Mucosa of gallbladder (tissue), 1 donor: ENCODE results near the gene TSR3. TPM values are rescaled to one million over a fixed set of nuclear protein-coding genes. Genes with fewer than 3 reads are reported as not detected.

Experiments
- DNase-seq: peaks from one replicate; pipeline ENCODE4 v3.0.0-alpha.2; 2020; ENCODE audit warnings: low spot score
- total RNA-seq: library from RNA; stranded (reverse); gene quantifications from one replicate; pipeline ENCODE4 v1.2.1, GENCODE V29; 2021
- donor health status: DM: no; HTN: no; CAD: no.

Gene TSR3
- total RNA-seq, 1 donor from 2014 or later = 51.2 TPM

- no peak for DNase-seq
Measured at GRCh38 chr16:1378087-1378803, 26.6 kb upstream of the TSR3 start.

DNA sequence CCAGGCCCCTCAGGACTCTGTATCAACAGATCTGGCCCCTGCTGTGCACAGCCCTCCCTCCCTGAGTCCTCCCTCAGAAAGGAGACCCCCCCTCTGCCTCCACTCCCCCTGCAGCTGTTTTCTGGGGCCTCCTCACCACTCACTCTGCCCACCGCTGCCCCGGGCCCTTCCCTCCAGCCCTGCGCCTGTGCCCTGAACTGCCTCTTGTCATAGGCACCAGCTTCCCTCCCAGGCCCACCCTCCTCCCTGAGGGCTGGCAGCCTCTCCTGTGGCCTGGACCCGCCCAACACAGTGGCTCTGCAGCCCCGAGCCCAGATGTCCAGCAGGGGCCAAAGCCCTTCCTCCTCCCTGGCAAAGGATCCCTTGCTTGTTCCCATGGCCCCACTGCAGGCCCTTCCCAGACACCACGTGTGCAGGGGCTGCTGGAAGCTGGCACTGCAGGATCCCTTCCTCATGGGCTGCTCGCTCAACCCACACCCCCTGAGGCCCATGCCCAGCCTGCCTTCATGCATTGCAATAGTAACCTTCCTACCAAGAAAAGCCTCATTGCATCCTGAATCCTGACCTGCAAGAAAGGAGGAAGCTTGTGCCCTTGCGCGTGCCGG, 25.8 kb upstream of the TSR3 start:
- no peak for DNase-seq

- DNase-seq = no peak
Measured at GRCh38 chr16:1375741-1376410, 24.2 kb upstream of the TSR3 start.

DNA sequence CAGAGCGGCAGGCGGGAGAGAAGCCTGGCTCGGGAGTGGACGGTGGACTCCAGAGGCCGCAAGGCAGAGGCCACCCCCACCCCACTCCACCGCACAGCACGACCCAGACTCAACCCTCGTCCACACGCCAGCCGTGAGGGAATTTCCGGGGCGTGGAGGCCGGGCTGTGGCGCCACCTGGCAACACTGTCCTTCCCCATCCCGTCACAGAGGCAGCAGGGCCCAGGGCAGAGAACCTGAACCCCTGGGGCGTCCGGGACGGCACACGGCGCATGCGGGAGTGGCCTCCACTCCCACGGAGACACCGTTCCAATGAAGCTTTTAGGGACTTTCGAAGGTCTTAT, 23.6 kb upstream of the TSR3 start:
- no peak for DNase-seq

DNA sequence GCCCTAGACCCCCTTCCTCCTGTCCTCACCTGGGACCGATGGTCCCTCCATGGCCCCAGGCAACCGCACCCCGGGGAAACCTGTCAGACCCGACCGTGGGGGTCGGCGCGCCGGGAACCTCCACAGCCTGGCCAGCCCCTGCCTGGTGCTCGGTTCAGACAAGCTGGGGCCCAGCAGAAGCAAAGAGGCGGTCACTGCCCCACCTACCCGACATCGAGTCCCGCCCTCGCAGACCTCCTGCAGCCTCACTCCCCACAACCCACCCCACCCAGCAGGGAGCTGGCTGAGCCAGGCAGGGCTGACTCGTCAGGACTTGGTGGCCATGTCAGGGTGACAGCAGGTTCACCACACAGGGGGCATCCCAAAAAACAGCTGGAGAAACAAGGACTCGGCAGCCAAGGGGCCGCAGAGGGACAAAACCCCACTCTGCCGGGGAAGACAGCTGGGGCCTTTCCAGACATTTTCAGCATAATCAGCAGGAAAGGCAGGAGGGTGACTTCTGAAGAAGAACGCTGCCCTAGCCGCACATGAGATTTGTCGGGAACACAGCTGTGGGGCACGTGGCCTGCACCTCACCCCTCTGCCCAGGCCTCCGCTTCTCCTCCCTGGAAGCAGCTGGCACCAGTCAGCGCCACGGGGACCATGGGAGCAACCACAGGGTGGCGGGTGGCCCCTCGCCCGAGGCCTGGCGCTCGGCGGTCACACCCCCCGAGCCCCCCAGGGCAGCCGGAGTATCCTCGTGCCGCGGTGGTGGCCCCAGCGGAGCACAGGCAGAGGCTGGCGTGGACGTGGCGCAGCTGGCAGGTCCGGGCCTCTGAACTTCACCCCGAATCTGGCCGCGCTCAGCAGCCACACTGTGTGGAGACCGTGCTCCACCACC, 23.0 kb upstream of the TSR3 start:
- DNase-seq = no peak

GRCh38 chr16:1372292-1372950, 20.7 kb upstream of the TSR3 start:
- no peak for DNase-seq

GRCh38 chr16:1371054-1371978, 19.6 kb upstream of the TSR3 start:
- DNase-seq = no peak

DNA sequence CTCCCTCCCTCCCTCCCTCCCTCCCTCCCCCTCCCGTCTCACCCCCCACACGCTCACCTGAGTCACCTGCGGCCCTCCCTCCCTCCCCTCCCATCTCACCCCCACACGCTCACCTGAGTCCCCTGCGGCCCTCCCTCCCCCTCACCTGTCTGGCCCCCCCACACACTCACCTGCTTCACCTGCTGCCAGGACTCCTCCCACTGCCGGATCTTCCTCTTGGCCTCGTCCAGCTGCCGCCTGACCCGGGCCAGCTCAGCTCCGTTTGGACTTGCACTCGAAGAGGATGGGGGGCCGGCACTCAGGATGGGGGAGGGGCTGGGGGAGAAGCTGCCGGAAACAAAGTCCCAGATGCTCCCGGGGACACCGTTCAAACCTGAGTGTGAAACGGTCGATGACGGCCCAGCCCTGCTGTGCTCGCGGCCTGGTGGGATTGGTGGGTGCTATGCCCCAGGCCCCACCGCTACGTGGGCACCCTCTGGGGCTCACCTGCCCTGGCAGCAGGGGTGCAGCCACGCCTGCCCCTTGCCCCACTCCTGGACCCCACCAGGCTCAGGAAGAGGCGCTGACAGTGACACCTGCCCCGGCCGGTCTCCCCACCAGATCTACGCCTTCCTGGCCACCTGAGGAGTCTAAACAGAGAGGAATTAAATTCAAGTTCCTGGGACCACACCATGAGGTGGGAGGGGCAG, 16.0 kb upstream of the TSR3 start:
- no peak for DNase-seq

DNA sequence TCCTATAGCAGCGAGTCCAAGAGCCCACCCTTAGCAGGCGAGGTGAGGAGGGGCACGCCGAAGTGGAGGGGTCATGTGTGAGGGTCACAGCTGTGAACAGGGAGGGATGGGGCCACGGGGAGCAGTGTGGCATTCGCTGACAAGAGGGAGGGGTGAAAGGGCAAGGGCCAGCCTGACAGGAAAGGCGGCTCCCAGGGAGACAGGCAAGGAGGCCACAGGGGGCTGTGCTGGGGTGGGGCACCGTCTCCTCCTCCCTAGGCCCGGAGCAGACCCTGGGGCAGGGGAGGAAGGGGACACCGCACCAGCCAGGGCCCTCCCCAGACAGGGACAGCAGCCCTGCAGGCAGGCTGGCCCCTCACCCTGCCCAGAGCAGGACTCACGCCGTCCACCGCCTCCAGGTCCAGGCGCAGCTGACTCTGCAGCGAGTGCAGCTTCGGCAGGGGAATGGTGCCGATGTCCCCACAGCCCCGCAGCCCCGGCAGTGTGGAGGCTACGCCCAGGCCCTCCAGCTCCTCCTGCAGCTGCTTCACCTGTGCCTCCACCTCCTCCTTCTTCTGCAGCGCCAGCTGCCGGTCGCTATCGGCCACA, 15.1 kb upstream of the TSR3 start:
- no peak for DNase-seq

DNA sequence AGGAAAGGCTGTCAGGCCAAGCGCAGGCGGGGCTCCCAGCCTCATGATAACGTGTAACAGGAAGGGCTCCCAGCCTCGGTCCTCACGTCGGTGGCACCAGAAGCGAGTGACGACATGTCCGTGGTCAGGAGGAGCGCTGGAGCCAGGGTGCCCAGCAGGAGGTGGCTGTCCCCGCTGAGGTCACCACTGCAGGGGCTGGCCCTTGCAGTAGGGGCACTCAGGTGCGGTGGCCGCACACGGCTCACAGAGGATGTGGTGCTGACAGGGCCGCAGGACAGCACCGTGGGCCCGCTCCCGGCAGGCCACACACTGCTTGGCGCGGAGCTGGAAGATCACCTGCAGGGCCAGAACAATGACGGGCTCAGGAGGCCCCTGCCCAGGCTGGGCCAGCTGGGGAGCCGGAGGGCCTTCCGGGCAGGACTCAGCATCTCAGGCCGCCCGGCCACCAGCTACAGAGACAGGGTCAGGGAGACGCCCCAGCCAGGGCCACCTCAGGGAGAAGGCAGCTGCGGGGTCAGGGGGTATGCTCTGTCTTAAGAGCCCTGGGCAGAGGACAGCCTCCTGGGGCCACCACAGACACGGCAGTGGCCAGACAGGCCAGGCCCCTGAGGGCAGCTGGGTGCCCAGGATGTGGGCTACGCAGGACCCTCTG, 14.5 kb upstream of the TSR3 start:
- no peak for DNase-seq

GRCh38 chr16:1364510-1364909, 12.8 kb upstream of the TSR3 start:
- no peak for DNase-seq

- DNase-seq = no peak
Measured at GRCh38 chr16:1363501-1364041, 11.9 kb upstream of the TSR3 start.

- DNase-seq = no peak
Measured at GRCh38 chr16:1362807-1363206, 11.1 kb upstream of the TSR3 start.

DNA sequence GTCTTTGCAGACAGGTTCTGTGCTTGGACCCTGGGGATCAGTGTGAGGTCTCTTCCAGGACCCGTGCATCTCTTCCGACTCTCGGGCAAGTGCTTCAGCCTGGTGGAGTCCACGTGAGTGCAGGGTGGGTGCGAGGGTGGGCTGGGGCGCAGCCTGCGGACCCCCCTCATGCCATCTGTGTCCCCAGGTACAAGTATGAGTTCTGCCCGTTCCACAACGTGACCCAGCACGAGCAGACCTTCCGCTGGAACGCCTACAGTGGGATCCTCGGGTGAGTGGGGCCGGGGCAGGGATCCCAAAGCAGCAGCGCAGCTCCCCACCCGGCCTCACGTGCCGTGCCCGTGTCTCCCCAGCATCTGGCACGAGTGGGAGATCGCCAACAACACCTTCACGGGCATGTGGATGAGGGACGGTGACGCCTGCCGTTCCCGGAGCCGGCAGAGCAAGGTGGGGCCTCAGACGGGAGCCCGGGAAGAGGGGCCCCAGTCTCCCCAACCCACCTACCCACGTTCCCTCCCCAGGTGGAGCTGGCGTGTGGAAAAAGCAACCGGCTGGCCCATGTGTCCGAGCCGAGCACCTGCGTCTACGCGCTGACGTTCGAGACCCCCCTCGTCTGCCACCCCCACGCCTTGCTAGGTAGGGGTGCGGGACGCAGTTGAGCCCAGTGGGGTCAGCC, 10.1 kb upstream of the TSR3 start:
- no peak for DNase-seq

DNA sequence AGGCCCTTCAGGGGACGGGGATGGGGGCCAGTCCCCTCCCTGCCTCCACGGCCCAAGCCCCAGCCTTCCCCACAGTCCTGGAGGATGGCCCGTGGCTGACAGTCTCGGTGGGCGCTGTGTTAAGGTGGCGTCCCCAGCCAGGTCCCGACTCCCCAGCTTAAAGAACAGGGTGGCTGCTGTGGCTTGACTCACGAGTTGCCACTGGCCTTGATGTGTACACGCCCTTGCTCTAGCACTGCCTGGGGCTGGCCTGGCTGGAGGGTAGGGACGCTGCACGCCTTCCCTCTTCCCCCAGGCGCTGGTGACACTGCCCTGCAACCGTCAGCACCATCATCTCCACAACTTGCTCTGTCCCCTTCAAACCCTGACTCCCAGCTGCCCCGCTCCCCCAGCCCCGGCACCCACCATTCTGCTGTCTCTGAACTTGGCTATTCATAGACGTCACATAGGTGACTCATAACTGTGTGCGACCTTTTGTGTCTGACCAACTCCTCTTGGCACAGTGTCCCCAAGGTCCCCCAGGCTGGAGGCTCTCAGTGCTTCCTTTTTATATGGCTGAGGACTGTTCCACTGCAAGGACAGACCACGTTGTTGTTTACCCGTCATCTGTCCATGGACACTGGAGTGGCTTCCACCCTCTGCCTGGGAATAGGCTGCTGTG, 6.4 kb upstream of the TSR3 start:
- DNase-seq = no peak

DNA sequence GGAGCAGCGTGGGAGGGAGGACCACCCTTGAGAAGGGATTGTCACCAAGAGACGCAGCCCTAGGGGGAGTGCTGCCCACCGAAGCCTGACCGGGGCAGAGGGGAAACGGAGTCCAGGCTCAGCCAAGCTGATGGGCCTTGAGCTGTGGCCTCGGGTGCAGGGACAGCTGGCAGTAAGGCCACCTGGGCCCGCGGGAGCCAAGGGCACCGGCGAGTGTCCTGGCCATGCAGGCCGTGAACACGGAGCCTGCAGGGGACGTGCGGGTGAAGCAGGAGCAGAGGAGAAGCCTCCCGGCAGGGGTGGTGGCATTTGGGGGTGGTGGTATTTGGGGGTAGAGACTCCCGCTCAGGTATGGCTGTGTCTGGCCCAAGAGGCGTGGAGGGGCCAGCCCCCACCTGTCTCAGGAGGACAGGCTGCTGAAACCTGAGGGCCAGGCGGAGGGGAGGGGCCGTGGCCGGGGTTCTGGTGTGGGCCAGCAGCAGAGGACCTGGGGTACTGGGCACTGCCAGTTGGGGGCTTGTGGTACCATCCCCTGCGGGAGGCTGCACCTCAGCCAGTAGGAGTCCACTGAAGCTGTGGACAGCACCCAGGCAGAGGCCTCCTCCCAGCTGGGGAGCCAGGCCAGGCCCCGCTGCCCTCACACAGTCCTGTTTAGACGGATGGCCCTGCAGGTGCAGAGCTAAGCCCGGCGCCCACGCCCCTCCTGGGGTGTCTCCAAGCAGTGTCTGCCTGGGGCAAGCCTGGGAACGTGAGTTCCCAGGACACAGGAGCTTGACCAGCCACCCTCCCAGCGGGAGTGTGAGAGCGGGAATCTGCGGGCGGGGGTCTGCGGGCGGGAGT, 4.6 kb upstream of the TSR3 start:
- no peak for DNase-seq

DNA sequence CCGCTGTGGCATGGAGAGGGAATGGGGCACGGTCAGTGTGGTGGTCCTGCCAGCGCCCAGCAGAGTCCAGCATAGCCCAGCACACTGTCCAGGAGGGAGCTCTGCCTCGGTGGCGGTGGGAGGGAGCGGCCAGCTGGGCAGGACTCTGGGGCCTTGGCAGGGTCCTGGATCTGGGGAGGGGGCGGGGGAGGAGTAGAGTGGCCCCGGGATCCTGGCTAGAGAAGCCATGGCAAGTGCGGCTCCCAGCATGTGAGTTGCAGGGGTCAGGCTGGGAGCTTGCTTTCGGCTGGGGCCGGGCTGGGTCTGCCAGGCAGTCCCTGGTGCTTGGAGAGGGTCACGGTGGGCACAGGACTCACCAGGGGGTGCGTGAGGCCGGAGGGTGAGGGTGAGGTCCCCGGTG, 3.9 kb upstream of the TSR3 start:
- no peak for DNase-seq
